ENCODE data around the gene RGS18.
"Not testable (repeated sequence)": the region's sequence is repeated elsewhere in the genome, so short reads cannot be mapped to it uniquely, and the experiment has no call there.

RGS18 gene

GRCh38 chr1:192158181-192158580 lies at the start of gene RGS18:
Gene RGS18 (plus strand): TSS chr1:192158462. CDS start chr1:192158638, 176 bp downstream.
- DNase-seq: no peak

- no peak for DNase-seq
Measured at GRCh38 chr1:192109576-192109975, 48.7 kb upstream of the RGS18 start.

GRCh38 chr1:192115000-192115399 lies 43.3 kb upstream of the RGS18 start:
- no peak for DNase-seq

GRCh38 chr1:192118881-192119405 lies 39.3 kb upstream of the RGS18 start:
- DNase-seq: no peak

- DNase-seq: no peak
Measured at GRCh38 chr1:192119701-192120100, 38.6 kb upstream of the RGS18 start.

- DNase-seq: no peak
Measured at GRCh38 chr1:192122668-192123067, 35.6 kb upstream of the RGS18 start.

- DNase-seq: no peak
Measured at GRCh38 chr1:192123212-192123611, 35.0 kb upstream of the RGS18 start.

GRCh38 chr1:192126030-192126619 lies 32.1 kb upstream of the RGS18 start:
- no peak for DNase-seq

- no peak for DNase-seq
Measured at GRCh38 chr1:192130175-192130574, 28.1 kb upstream of the RGS18 start.

- DNase-seq: not testable (repeated sequence)
Measured at GRCh38 chr1:192130865-192131264, 27.4 kb upstream of the RGS18 start.

GRCh38 chr1:192131914-192132313 lies 26.3 kb upstream of the RGS18 start:
- no peak for DNase-seq

GRCh38 chr1:192133350-192133926 lies 24.8 kb upstream of the RGS18 start:
- no peak for DNase-seq

- no peak for DNase-seq
Measured at GRCh38 chr1:192140382-192140781, 17.9 kb upstream of the RGS18 start.

- no peak for DNase-seq
Measured at GRCh38 chr1:192147221-192147620, 11.0 kb upstream of the RGS18 start.

GRCh38 chr1:192147696-192148095 lies 10.6 kb upstream of the RGS18 start:
- no peak for DNase-seq

- no peak for DNase-seq
Measured at GRCh38 chr1:192151176-192151575, 7.1 kb upstream of the RGS18 start.

GRCh38 chr1:192153276-192153675 lies 5.0 kb upstream of the RGS18 start:
- no peak for DNase-seq

- DNase-seq: no peak
Measured at GRCh38 chr1:192157067-192157466, 1.2 kb upstream of the RGS18 start.

- DNase-seq: no peak
Measured at GRCh38 chr1:192159014-192159413, 752 bp downstream of the RGS18 start.

GRCh38 chr1:192159781-192160180 lies 1.5 kb downstream of the RGS18 start:
- no peak for DNase-seq

- DNase-seq: no peak
Measured at GRCh38 chr1:192160196-192160595, 1.9 kb downstream of the RGS18 start.

- no peak for DNase-seq
Measured at GRCh38 chr1:192161976-192162375, 3.7 kb downstream of the RGS18 start.

- DNase-seq: no peak
Measured at GRCh38 chr1:192162376-192162775, 4.1 kb downstream of the RGS18 start.

- DNase-seq: not testable (repeated sequence)
Measured at GRCh38 chr1:192165002-192165401, 6.7 kb downstream of the RGS18 start.

- DNase-seq: no peak
Measured at GRCh38 chr1:192167011-192167410, 8.7 kb downstream of the RGS18 start.
